HUES6 (cell line): ENCODE measurements around the gene WDR45B.

Experiments used
- H3K27ac ChIP-seq: 2 replicates; pipeline ENCODE4 v1.7.0; 2013; ENCODE audit warnings: low read depth, mild to moderate bottlenecking, low read length, inconsistent platforms
- H3K27me3 ChIP-seq: 2 replicates; pipeline ENCODE4 v1.6.1; 2013; ENCODE audit warnings: low read length; ENCODE audit not compliant: control insufficient read depth, insufficient read depth
- H3K36me3 ChIP-seq: 2 replicates; pipeline ENCODE4 v1.6.1; 2013; ENCODE audit warnings: low read length; ENCODE audit not compliant: control insufficient read depth, insufficient read depth
- H3K4me1 ChIP-seq: 2 replicates; pipeline ENCODE4 v1.6.1; 2013; ENCODE audit warnings: low read length; ENCODE audit not compliant: control insufficient read depth, insufficient read depth
- H3K4me3 ChIP-seq: 2 replicates; pipeline ENCODE4 v1.5.1; 2013; ENCODE audit warnings: low read depth, low read length
- H3K9ac ChIP-seq: one replicate; pipeline ENCODE4 v1.6.1; 2013; ENCODE audit warnings: mild to moderate bottlenecking, low read length
- H3K9me3 ChIP-seq: 2 replicates; pipeline ENCODE4 v1.6.1; 2013; ENCODE audit warnings: low read depth, low read length; ENCODE audit not compliant: control insufficient read depth, insufficient read depth

WDR45B gene

DNA sequence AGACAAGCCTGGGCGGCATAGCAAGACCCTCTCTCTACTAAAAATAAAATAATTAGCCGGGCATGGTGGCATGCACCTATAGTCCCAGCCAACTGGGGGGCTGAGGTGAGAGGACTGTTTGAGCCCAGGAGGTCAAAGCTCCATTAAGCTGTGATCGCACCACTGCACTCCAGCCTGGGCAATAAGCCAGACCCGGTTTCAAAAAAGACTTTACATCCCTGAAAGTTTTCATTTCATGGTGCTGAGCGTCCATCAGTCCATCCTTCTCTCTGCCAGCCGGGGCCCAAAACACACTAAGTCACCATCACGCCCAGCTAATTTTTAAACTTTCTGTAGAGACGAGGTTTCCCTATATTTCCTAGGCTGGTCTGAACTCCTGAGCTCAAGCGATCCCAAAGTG lies 39.6 kb upstream of the WDR45B start:
- Histone ChIP-seq H3K4me1 (no peaks in the 10 kb centered on the region), H3K9me3 (no peaks in the 10 kb centered on the region), H3K27ac (no peak overlapping the region), H3K4me3 (no peak overlapping the region), H3K27me3 (peaks cover 2% of the 10 kb centered on the region; the same call in 1 of the 2 replicates), H3K36me3 (no peaks in the 10 kb centered on the region), H3K9ac (no peak overlapping the region)

DNA sequence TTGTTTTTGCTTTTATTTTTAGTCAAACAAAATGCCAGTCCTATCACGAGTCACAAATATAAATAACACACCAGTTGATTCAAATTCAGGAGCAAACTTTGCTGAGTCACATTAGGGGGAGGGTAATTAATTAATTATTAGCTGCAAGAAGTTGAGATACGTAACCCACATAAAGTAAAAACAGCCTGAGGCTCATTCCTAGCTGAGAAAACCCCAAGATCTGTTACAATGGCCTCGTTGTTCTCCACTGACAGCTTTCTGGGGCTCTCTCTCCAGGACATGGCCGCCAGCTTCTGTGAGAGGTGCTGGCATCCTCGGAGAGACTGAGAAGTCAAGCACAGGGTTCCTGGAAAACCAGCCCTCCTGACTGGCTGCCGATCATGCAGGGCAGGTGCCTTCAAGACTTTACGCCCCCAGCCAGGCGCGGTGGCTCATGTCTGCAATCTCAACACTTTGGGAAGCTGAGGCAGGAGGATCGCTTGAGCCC lies 39.2 kb upstream of the WDR45B start:
- Histone ChIP-seq H3K27me3 (peaks cover 2% of the 10 kb centered on the region; the same call in 1 of the 2 replicates), H3K4me3 (no peak overlapping the region), H3K27ac (no peak overlapping the region), H3K9me3 (no peaks in the 10 kb centered on the region), H3K9ac (no peak overlapping the region), H3K4me1 (no peaks in the 10 kb centered on the region), H3K36me3 (no peaks in the 10 kb centered on the region)

DNA sequence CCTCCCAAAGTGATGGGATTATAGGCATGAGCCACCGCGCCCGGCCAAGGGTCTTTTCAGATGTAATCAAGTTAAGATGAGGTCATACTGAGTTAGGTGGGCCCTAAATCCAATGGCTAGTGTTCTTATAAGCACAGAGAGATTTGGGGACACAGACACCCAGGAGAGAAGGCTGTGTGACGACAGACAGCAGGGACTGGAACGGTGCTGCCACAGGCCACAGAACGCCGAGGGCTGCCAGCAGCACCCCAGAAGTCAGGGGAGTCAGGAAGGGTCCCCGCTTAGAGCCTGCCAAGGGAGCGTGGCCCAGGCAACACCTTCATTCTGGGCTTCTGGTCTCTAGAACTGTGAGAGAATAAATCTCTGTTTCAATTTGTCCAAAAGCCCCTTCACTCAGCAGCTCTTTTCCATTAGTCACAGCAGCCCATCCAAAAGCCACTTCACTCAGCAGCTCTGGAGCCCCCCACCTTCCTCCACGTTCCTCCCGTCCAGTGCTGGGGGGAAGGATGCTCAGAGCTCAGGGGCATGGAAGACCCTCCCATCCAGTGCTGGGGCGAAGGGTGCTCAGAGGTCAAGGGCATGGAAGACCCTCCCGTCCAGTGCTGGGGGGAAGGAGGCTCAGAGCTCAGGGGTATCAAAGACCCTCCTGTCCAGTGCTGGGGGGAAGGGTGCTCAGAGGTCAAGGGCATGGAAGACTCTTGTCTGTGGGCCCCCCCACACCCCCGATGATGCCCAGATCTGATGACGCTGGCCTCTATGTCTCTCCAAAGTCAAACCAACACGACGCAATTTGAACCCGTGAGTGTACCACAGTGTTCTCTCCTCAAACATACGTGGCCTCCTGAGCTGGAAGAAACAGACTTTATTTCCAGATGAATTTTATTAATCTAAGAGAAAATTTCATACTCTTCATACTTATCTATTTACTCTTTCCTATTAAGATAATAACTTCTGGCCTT lies 38.4 kb upstream of the WDR45B start:
- Histone ChIP-seq H3K27ac (no peak overlapping the region), H3K27me3 (peaks cover 2% of the 10 kb centered on the region; the same call in 1 of the 2 replicates), H3K9me3 (no peaks in the 10 kb centered on the region), H3K4me1 (no peaks in the 10 kb centered on the region), H3K9ac (no peak overlapping the region), H3K4me3 (no peak overlapping the region), H3K36me3 (no peaks in the 10 kb centered on the region)

DNA sequence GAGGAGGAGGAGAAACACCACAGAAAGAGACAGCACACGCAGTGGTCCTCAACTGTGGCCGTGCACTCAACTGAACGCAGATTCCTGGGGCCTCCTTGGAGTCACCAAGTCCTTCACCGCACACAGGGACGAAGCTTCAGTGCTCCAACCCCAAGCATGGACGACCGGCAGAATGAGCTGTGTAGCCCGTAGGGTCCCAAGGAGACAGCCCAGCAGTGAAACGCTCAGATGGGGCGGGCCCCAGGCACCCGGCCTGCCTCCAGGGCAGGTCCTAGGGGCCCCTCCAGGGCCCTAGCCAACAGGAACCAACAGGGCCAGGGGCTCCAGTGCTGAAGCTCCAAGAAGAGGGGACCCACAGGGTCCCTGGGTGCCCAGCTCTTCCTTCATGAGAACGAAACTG lies 37.0 kb upstream of the WDR45B start:
- Histone ChIP-seq H3K27ac (no peak overlapping the region), H3K4me1 (no peaks in the 10 kb centered on the region), H3K36me3 (no peaks in the 10 kb centered on the region), H3K9me3 (peaks cover 5% of the 10 kb centered on the region; the same call in 1 of the 2 replicates), H3K4me3 (no peak overlapping the region), H3K27me3 (peaks cover 2% of the 10 kb centered on the region; the same call in 1 of the 2 replicates), H3K9ac (no peak overlapping the region)

DNA sequence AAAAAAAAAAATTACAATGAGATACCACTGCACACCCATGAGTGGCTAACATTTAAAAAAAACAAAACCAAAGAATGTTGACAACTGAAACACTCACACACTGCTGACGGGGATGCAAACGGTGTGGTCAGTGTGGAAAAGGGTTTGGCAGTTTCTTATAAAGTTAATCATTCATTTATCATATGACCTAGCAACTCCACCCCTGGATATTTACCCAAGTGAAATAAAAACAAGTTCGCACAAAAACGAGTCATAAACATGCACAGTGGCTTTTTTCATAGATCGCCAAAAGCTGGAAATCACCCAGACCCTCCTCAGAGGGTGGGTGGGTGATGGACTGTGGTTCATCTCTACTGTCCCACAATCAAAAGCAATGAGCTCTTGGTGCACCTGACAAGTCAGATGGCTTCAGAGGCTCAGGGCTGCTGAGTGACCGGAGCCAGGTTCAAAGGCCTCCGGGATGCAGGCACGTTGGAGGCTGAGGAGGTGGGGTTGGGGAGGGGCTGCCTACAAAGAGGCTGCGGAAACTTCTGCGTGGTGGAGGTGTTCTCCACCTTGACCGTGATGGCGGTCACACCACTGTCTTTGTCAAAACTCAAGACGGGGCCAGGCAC lies 36.1 kb upstream of the WDR45B start:
- no peak overlapping the region for H3K27ac ChIP-seq
- no peak overlapping the region for H3K4me3 ChIP-seq
- H3K9ac ChIP-seq, result no peak overlapping the region
- H3K36me3 ChIP-seq, result no peaks in the 10 kb centered on the region
- H3K27me3 ChIP-seq, result no peaks in the 10 kb centered on the region
- peaks cover 5% of the 10 kb centered on the region; the same call in 1 of the 2 replicates for H3K9me3 ChIP-seq
- H3K4me1 ChIP-seq, result no peaks in the 10 kb centered on the region

DNA sequence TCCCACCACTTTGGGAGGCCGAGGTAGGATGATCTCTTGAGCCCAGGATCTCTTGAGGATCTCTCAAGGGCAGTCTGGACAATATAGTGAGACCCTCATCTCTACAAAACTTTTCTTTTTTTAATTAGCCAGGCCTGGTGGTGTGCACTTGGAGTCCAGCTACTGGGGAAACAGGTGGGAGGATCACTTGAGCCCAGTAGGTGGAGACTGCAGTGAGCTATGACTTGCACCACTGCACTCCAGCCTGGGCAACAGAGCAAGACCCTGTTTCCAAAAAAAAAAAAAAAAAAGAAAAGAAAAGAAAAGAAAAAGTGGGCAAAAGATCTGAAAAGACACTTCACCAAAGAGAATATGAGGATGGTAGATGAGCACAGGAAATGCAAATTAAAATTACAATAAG lies 35.3 kb upstream of the WDR45B start:
- H3K4me1 ChIP-seq, result no peaks in the 10 kb centered on the region
- H3K27me3 ChIP-seq, result no peaks in the 10 kb centered on the region
- H3K9ac ChIP-seq, result no peak overlapping the region
- H3K4me3 ChIP-seq, result no peak overlapping the region
- no peaks in the 10 kb centered on the region for H3K36me3 ChIP-seq
- no peak overlapping the region for H3K27ac ChIP-seq
- H3K9me3 ChIP-seq, result peaks cover 5% of the 10 kb centered on the region; the same call in 1 of the 2 replicates

DNA sequence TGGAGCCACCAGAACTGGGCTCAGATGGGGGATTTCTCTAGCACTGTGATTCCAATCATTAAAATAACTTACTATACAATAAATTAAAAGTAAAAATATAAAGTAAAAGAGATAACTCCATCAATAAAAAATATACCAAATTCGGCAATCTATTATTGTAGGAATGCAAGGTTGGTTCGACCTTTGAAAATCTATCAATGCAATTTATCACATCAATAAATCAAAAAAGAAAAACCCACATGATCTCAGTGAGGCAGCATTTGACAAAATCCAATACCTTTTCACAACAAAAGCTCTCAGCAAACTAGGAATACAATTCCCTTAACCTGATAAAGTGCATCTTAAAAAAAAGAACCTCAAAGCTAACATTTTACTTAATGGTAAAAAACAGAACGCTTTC lies 33.3 kb upstream of the WDR45B start:
- Histone ChIP-seq H3K27me3 (no peaks in the 10 kb centered on the region), H3K4me3 (no peak overlapping the region), H3K36me3 (no peaks in the 10 kb centered on the region), H3K4me1 (no peaks in the 10 kb centered on the region), H3K9me3 (peaks cover 5% of the 10 kb centered on the region; the same call in 1 of the 2 replicates), H3K9ac (no peak overlapping the region), H3K27ac (no peak overlapping the region)

DNA sequence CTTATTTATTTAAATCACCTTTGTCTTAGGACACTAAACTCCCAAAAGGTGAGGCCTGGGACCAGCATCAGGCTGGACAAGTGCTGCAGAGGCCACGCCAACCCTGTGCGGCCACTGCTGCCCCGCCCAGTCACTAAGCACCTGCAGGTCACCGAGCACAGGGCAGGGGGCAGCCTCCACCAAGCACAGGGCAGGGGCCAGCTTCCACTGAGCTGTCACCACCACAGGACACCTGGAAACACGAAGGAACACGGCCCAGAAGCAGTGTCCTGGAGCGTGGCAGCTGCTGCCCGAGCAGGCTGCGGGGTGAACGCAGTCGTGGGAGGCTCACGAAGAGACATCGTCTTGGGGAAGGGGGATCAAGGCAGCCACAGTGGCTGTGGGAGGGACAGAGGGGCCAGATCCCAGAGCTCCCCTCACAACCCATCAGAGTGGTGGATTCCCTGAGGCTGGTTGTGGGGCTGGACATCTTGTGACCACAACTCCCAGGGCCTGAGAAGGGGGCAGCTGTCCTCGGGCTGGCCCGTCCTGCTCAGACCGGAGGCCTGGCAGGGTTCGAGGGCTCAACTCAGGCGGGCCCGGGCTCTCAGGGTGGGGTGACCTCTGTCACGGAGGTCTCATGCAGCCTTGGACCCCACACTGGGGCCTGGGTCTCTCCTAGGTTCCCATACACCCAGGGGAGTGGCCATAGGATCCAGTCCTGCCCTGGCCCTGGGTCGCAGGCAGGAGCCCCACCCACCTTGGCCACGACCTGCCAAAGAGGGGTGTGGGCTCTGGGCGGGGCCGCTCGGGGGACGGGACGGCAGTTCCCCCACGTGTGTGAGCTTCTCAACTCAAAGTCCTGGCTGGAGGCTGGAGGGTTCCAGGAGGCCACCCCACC lies 31.6 kb upstream of the WDR45B start:
- Histone ChIP-seq H3K4me3 (no peak overlapping the region), H3K4me1 (no peaks in the 10 kb centered on the region), H3K27me3 (no peaks in the 10 kb centered on the region; the same call in 1 of the 2 replicates), H3K9ac (no peak overlapping the region), H3K36me3 (no peaks in the 10 kb centered on the region), H3K9me3 (peaks cover 5% of the 10 kb centered on the region; the same call in 1 of the 2 replicates), H3K27ac (no peak overlapping the region)

DNA sequence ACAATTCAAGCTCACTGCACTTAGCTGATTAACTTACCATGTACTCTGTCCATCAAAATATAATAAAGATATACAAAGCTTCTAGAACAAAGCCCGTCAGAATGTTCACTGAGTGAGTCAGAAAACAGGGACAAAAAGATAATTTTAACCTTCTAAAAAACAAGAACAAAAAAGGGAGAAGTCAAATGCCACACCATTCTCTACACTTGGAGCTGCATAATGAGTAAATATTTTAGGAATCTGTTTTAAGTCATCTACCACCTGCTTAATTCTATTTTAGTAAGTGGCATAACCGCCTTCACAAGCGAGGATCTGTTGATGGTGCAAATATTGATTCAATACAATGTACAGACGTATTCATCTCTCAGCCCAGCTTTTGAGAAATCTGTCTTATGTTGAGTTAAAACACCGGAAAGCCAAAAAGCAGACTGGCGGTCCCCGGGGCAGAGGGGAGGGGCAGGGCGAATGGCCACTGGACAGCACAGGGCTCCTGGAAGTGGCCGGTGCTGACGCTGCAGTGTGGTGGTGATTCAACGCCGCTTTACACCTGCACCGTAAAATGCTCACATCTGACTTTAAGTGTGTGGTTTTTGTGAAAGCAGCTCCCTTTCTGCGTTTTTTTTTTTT lies 30.1 kb upstream of the WDR45B start:
- H3K27me3 ChIP-seq, result no peaks in the 10 kb centered on the region; the same call in 1 of the 2 replicates
- no peak overlapping the region for H3K27ac ChIP-seq
- no peak overlapping the region for H3K4me3 ChIP-seq
- no peak overlapping the region for H3K9ac ChIP-seq
- no peaks in the 10 kb centered on the region for H3K36me3 ChIP-seq
- no peaks in the 10 kb centered on the region for H3K4me1 ChIP-seq
- H3K9me3 ChIP-seq, result peaks cover 5% of the 10 kb centered on the region; the same call in 1 of the 2 replicates

DNA sequence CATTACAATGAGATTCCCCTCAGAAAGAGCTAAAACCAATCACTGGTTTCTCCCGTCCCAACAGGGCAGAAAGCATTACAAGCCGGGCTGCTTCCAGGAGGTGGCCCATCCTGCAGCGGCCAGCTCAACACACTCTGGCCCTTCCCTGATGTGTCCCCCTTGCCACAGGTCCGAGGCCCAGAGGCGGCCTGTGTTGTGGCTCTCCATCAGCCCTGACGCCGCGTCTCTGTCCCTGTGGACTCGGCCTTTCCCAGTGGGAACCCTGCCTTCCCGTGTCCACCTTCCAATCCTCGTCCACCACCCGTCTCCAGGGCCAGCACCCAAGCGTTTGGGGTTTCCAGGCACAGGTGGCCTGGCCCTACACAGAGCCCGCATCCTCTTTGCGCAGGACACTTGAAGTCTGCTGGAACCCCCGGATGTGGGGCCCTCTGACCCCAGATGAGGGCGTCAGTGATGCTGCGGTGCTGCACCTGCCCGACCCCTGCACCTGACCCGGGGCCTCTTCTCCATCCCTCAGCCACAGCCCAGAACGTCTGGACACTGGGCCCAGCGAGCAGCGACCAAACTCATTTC lies 29.2 kb upstream of the WDR45B start:
- no peaks in the 10 kb centered on the region; the same call in 1 of the 2 replicates for H3K27me3 ChIP-seq
- H3K27ac ChIP-seq, result no peak overlapping the region
- H3K4me1 ChIP-seq, result no peaks in the 10 kb centered on the region
- no peak overlapping the region for H3K4me3 ChIP-seq
- no peak overlapping the region for H3K9ac ChIP-seq
- H3K36me3 ChIP-seq, result no peaks in the 10 kb centered on the region
- H3K9me3 ChIP-seq, result peaks cover 5% of the 10 kb centered on the region; the same call in 1 of the 2 replicates
